HK-2 (cell line): ENCODE measurements around the gene EEF2K.
"Not testable (repeated sequence)": the region's sequence is repeated elsewhere in the genome, so short reads cannot be mapped to it uniquely, and the experiment has no call there.

Experiments
- DNase-seq: peaks from one replicate; pipeline ENCODE4 v3.0.0-alpha.2; 2018; ENCODE audit not compliant: unreplicated experiment

Gene EEF2K

DNA sequence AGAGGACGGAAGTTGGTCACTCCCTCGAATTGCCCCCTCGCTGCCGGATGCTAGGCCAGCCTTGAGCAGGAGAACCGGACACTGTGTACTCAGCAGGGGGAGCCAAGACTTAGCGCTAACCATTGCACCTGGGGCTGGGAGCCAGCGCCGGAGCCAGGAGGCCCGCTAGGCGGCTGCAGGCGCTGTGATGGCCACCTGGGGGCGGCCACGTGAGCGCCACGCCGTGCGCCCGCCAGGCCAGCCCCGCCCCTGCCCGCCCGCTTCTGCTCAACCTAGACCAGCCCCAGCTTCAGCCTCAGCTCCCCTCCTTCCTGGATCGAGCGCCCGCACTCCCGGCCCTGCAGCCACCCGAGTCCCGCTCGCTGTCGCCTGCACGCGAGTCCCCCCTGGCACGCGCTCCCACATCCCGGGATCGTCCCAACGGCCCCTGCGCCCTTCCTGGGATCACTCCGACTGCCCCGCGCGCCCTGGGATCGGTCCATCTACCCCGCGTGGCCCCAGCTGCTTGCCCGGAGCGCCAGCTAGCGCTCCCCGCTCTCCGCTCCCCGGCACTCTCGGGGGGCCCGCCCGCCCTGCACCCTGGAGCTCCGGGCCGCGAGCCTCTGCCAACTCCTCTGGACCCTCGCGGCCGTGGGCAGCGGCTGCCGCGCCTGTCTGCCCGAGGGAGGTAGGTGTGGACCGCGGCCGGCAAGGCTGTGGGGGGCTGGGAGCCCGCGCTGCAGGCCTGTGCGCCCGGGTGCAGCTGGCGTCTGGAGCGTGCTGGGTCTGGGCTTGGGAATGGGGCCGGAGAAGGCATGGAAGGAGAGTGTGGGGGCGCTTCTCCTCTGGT is at the start of gene EEF2K:
EEF2K (plus strand) TSS at position 266 of the 829 bp plus-strand sequence. CDS start 19,452 bp downstream, outside the sequence.
- peak; percentile 90 for DNase-seq

DNA sequence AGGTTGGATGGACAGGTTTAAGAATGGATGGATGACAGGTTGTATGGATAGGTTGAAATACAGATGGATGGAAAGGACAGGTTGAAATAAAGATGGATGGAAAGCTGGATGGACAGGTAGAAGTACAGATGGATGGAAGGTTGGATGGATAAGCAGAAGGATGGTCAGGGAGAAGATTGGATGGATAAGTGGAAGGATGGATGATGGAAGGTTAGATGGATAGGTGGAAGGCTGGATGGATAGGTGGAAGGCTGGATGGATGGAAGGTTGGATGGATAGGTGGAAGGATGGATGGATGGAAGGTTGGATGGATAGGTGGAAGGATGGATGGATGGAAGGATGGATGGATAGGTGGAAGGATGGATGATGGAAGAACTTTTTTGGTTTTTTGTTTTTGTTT is 44.7 kb upstream of the EEF2K start:
- DNase-seq: no peak

DNA sequence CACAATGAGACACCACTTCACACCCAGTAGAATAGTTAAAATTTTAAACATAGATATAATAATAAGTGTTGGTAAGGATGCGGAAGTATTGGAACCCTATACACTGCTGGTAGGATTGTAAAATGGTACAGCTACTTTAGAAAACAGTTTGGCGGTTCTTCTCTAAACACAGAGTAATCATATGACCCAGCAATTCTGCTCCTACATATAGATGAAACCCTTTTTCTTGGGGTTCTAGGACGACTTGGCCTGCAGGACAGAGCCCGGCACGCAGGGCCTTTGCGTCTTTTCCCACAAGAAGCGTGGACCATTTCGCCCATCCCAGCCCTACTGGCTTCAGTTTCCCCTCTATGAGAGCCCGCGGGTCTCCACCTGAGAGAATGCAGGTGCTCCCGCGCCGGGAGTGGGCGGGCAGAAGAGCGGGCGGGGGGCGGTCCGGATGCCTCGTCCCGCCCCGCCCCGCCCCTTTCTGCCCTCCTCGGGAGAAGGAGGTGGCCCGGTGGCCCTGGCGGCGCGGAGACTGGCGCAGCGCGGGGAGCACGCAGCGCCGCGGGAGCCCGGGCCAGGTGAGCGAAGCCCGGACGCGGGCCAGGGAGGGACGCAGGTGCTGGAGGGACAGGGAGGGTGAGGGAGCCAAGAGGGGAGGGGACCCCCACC is 44.0 kb upstream of the EEF2K start, which contains the start of gene SDR42E2:
SDR42E2 (plus strand) TSS at position 508 of the 657 bp plus-strand sequence. CDS start 3,077 bp downstream, outside the sequence.
- DNase-seq: no peak

DNA sequence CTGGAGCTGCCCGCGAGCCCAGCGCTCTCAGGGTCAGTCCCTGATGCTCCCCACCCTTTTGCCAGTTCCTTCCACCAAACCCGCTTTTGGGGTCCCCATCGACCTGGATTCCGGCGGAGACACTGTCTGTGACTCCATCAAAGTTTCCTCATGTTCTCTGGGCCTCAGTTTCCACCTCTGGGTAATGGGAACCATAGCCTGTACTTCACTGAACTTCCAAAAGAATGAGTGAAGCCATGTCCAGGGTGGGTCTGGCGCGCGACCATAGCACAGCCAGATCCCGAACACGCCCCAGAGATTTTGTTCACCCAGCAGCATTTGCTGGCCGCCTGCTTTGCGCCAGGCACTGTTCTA is 43.4 kb upstream of the EEF2K start:
- DNase-seq: no peak

DNA sequence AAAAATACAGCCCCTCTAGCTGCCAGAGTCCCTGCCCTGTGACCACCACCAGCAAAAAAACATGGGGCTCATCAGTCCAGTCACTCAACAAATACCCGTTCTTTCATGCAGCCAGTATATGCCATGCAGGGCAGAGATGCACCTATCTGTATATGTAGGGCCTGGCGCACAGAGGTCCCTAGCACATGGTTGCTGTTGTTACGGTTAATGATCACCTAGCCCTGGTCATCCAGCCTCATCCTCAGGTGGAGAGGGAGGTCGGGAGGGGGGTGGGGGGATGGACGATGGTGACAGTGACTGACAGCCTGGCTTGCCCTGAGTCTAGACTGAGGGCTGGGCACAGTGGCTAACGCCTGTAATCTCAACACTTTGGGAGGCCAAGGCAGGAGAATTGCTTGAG is 42.3 kb upstream of the EEF2K start:
- no peak for DNase-seq

DNA sequence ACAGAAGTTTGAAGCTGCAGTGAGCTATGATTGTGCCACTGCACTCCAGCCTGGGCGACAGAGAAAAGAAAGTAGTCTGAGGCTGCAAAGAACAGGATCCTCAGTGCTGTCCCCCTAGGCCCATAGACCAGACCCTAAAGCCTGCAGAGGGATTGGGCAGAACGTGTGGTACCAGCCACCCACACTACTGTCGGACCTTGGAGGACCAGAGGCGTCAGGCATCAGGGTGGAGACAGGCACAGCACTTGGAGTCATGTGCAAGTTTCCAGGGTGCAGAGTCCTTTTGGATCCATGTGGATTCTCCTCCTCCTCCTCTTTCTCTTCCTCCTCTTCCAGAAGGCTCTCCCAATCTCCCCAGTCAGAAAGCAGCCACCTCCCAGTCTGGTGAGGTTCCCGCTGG is 41.6 kb upstream of the EEF2K start:
- DNase-seq: no peak

DNA sequence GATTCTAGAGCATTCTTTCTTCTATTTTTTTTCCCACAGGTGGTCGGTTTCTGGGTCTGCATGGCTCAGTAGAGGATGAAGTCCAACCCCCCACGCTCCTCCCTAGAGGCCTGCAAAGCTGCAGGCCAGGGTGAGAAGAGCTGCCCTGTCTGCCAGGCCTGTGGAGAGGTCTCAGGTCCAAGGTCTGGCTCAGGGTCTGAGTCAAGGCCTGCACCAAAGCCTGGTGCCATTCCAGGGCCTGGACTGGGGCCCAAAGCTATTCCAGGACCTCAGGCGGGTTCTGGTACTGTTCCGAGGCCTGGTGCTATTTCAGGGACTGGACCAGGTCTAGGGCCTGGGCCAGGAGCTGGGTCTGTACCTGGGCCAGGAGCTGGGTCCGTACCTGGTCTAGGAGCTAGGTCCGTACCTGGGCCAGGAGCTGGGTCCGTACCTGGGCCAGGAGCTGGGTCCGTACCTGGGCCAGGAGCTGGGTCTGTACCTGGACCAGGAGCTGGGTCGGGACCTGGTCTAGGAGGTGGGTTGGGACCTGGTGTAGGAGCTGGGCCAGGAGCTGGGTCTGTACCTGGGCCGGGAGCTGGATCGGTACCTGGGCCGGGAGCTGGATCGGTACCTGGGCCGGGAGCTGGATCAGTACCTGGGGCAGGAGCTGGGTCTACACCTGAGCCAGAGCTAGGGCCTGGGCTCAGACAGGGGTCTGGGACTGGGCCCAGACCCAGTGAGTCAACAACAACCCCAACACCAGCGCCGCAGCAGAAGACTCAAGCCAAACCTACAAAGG is 40.4 kb upstream of the EEF2K start:
- no peak for DNase-seq

DNA sequence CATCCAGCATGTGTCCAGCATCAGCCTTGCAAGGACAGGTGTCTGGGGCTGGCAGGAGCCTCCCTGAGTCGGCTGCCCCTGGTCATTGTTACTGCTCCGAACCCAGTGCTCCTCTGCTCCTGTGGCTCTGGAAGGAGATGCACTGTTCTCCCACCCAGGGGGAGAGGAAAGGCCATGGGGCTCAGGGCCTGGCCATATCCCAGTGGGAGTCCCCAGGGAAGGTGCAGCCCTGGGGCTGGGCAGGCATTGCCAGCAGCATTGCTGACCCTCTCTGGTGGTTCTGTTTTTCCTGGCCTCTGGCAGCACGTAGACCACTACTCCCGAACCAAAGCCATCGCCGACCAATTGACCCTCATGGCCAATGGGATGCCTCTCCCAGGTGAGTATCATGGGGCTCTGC is 34.1 kb upstream of the EEF2K start:
- no peak for DNase-seq

DNA sequence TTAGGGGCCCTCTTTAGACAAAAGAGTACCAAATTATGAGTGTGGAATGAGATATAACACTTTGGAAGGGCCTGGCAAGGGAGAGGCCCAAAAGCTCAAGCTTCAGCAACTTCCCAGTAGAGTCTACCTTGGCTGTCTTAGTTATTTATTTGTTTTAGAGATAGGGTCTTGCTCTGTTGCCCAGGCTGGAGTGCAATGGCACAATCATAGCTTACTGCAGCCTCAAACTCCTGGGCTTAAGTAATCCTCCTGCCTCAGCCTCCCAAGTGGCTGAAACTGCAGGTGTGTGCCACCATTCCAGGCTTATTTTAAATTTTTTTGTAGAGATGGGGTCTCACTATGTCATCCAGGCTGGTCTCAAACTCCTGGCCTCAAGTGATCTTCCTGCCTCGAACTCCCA is 33.4 kb upstream of the EEF2K start:
- DNase-seq: not testable (repeated sequence)

DNA sequence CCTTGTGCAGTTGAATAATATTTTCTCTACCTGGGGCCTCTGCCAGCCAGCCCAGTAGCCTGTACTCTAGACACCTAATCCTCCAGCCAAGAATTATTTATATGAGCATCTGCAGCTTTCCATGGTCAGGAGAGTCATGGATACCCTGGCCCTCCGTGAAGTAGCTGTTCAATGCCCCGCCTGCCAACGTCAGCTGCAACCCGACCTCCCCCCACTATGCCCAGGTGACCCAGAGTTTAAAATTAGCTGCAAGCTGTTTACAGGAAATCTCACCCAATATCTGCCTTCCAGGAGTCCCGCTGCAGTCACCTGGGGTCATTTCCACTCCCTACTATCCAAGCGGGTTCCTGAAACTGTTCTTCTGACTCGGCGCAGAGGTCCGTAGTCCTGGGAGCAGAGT is 31.4 kb upstream of the EEF2K start:
- no peak for DNase-seq

DNA sequence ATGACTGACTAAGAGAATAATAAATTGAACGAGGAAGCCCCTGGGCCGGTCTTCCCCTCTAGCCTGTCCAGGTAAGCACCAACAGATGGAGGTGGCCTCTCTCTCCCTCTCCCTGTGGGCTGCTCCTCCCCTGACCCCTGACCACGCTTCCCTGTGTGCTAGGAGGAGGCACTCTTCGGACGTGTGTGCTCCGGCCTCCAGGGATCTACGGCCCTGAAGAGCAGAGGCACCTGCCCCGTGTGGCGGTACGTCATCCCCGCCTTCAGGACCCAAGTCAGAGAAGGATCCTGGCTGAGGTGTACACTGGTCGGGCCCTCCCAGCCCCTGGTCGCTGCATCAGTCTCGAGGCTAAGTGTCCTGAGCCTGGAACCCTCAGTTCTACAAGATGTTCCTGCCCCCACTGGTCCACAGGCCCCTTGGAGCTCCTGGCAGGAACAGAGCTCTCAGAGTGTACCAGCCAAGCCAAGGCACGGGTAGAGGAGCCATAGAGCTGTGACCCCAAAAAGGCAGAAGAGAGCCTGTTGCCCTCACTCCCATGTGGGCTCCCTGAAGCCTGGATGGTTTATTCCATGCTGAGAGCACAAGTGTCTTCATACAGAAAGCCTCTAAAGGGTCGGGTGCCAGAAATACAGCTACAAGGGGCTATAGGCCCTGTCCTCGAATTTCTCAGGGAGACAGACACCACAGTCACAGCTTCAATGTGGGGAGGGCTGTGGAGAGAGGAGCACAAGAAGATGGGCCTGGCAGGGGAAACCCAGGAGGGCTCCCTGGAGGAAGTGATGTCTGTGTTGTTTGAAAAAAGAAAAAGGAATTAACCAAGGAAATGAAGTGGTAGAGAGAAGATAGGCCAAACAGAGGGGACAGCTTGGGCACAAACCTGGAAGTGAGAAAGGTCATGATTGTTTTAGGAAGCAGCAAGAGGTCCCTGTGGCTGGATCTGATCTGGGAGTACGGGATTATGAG is 27.8 kb upstream of the EEF2K start:
- no peak for DNase-seq

DNA sequence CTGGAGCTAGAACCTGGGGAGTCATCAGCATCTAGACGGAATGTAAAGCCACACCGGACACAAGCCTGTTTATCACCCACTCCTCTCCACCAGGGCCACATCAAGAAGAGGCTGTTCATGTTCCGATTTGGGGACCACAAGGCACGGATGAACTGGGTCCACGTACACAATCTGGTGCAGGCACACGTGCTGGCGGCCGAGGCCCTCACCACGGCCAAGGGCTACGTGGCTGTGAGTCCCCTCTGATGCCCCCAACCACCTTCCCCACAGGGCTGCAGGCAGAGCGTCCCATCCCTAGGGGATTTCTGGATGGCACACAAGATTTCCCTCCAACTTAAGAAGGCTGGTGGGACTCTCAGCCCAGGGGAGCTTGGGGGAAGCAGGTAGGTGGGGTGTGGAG is 24.7 kb upstream of the EEF2K start:
- DNase-seq: no peak

DNA sequence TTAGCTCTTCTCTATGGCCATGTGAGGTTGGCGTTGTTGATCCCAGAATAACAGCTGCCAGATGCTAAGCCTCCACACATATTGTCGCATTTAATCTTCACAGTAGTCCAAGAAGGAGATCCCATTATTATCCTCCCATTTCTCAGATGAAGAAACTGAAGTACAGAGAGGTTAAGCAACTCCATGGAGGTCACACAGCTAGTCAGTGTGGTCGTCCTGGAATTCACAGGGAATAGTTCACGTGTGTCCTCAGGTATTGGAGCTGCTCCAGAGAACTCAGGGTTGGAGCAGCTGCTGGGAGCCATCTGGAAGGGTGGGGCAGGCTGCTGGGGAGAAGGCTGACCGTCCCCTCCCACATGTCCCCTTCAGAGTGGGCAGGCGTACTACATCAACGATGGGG is 24.2 kb upstream of the EEF2K start:
- no peak for DNase-seq

DNA sequence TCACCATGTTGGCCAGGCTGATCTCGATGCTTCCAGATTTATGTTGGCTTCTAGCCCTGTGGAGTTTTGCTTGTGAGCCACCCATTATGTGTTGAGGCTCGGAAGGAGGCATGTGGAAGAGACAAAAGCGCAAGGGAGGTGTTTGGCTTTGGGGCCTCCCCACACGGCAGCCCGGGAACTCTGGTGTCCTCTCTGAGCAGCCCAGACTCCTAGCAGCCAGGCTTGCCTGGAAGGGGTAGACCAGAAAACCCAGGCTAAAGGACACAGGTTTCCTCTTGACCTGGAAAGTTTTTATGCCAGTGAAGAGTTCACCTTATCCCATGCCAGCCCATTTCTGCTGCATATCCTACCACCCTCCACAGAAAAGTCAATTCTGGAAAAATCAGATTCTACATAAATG is 22.7 kb upstream of the EEF2K start:
- no peak for DNase-seq

DNA sequence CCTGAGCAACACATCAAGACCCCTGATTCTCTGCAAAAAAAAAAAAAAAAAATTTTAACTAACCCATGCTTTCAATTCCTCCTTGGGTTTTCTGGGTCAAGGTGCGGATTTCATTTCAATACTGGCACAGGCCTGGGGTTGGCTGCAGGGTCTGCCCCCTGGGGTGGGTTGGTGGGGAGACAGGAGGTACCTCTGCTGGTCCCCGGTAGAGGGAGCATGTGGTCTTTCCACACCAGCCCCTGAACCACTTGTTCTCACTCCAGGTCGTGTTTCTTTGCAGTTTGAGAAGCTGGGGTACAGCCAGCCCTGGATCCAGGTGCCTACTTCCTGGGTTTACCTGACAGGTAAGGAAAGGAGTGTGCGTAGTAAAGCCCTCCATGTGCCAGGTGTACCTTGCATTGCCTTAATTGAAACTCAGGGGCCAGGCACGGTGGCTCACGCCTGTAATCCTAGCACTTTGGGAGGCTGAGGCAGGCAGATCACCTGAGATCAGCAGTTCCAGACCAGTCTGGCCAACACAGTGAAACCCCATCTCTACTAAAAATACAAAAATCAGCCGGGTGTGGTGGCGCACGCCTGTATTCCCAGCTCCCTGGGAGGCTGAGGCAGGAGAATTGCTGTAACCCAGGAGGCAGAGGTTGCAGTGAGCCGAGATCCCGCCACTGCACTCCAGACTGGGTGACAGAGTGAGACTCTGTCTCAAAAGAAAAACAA is 22.0 kb upstream of the EEF2K start:
- DNase-seq: no peak

DNA sequence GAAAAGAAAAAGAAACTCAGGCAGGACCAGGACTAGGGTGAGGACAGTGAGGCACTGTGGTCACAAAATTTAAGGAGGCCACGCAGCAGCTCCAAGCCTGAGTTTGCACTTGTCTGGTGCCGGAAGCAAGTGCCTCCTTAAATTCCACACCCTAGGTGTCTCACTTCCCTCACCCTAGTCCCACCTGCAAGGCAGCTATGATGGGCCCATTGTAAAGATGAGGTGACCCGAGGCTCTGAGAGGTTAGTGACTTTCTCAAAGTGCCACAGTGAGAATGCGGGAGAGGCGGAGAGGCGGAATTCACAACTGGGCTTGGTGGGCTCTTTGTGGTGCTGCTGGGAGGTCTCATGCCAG is 21.5 kb upstream of the EEF2K start:
- DNase-seq: no peak

DNA sequence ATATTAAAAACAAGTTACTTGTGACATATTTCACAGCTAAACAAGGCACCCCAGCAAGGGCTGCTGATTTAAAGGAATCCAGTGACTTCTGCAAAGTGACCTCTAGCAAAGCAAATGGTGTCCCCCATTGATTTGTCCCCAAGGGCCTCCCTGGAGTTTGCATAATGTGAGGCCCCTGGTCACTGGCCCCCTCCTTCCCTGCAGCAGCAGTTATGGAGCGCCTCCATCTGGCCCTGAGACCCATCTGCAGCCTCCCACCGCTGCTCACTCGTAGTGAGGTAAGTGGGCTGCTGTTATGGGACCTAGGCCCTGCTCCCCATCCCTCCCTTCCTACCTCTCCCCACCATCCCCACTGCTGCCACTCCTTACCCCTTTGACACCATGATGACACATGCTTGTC is 19.6 kb upstream of the EEF2K start:
- no peak for DNase-seq

DNA sequence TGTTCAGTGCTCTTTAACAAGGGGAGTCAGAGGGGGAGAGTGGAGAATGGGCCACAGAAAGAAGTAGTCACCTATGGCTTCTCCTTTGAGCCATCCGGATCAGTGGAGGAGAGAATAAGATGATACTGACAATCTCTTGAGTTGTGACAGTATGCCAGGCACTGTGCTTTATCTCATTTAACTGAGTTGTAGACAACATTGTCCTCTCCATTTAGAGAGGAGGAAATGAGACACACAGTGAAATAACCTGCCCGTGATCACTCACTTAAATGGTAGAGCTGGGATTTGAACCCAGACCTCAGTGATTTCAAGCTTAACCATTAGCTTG is 17.8 kb upstream of the EEF2K start:
- DNase-seq: no peak

DNA sequence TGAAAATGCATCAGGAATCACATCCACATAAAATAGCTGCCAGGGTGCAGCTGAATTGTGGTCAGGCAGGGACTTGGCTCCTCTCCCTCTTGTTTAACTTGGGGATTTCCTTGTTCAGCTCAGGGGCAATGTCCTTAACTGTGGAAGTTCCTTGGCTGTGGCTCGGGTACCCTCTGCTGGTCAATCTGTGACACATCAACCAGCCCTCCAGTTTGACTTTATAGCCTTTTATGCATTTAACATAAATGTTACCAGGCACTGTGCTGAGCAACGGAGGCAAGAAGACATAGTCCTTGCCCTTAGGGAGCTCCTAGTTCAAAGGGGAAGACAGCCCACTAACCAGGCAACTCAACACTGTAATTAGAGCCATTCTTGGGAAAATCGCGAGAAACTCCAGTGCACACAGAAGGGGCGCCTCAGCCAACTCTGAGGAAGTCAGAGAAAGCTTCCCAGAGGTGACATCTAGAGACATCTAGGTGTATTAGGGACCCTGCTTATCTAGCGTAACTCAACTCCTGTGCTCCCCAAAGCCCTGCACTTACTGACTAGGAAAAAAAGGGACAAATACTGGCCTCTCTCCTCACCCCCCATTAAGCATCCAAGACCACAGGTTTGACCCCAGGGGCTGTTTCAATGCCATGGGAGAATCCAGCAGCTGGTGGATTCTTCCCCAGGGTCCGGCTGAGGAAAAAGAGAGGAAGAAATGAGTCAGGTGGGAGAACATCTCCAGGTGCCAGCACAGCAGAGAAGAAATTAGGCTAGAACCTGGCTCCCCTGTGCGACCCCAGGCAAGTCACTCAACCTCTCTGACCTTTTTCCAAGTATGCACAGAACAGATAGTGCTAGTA is 17.3 kb upstream of the EEF2K start:
- DNase-seq: peak; percentile 56

DNA sequence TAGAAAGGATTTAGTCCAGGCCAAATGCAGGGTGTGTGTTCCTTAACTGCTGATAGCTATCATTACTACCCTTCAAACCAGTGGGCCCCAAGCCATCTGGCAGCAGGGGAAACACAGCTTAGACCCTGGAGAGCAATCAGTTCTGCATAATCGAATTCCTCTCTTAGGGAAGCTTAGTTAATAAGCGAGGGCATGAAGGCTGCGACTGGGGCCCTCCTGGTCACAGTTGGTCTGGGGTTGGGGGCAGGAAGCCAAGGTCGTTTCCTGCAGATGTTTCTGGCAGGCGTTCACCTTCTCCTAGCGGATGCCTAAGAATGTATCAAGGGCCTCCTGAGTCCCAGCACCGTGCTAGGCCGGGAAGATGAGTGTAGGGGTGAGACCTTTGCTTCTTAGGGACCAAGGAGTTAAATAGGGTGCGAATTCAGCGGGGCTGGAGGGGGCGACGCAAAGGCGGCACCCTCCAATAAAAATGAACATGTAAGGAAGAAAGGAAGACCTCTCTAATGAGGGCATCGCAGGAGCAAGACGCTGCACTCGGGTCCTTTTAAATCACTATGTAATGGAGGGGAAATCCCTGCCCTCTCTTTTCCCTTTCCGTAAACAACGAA is 16.5 kb upstream of the EEF2K start:
- DNase-seq: peak; percentile 15
